GM18870 (cell line): Measurements from ENCODE around the gene TH.

Experiments
- ATAC-seq: cut with Tn5 transposase; IDR thresholded peaks from one replicate; pipeline ENCODE4 v1.9.1; 2021; ENCODE audit warnings: moderate library complexity; ENCODE audit not compliant: unreplicated experiment

The TH gene

GRCh38 chr11:2163428-2163978 lies 8.1 kb downstream of the TH start:
- no peak for ATAC-seq

GRCh38 chr11:2160736-2161259 lies 10.8 kb downstream of the TH start, which contains the start of gene INS:
TSS of gene INS (minus strand) at chr11:2161209. CDS start at chr11:2160971, 238 bp downstream.
- ATAC-seq: no peak

GRCh38 chr11:2159536-2160413 lies 11.8 kb downstream of the TH start:
- ATAC-seq: no peak

- no peak for ATAC-seq
Measured at GRCh38 chr11:2158966-2159365, 12.6 kb downstream of the TH start.

- ATAC-seq: no peak
Measured at GRCh38 chr11:2158296-2158737, 13.3 kb downstream of the TH start.

GRCh38 chr11:2157294-2158040 lies 14.1 kb downstream of the TH start:
- ATAC-seq: no peak

GRCh38 chr11:2156416-2157182 lies 15.0 kb downstream of the TH start:
- no peak for ATAC-seq

- ATAC-seq: no peak
Measured at GRCh38 chr11:2155511-2155910, 16.1 kb downstream of the TH start.

GRCh38 chr11:2154889-2155288 lies 16.7 kb downstream of the TH start:
- ATAC-seq: no peak

- ATAC-seq: no peak
Measured at GRCh38 chr11:2154195-2154585, 17.4 kb downstream of the TH start.

- ATAC-seq: no peak
Measured at GRCh38 chr11:2153581-2154194, 17.9 kb downstream of the TH start.

GRCh38 chr11:2151500-2152257 lies 19.9 kb downstream of the TH start:
- no peak for ATAC-seq

- ATAC-seq: no peak
Measured at GRCh38 chr11:2149864-2150847, 21.5 kb downstream of the TH start.

GRCh38 chr11:2149460-2149859 lies 22.2 kb downstream of the TH start:
- ATAC-seq: no peak

GRCh38 chr11:2148595-2148994 lies 23.0 kb downstream of the TH start:
- no peak for ATAC-seq

- ATAC-seq: no peak
Measured at GRCh38 chr11:2147391-2147790, 24.2 kb downstream of the TH start.

- ATAC-seq: no peak
Measured at GRCh38 chr11:2146051-2146450, 25.6 kb downstream of the TH start.

- ATAC-seq: no peak
Measured at GRCh38 chr11:2144544-2145248, 26.9 kb downstream of the TH start.
